Kidney (tissue), 14 donors: ENCODE measurements around the gene CMTM8. TPM values are rescaled to one million over a fixed set of nuclear protein-coding genes. Genes with fewer than 3 reads are reported as not detected.

Source experiments
- DNase-seq, 5 donors: peaks; one replicate each; pipeline ENCODE4 v3.0.0-alpha.2; 2013 to 2020
- FAIRE-seq: peaks from 2 replicates; lab custom pipeline; 2012; peaks lifted over from hg19 to GRCh38; lab: Jason Lieb, UNC
- H3K27ac ChIP-seq, 2 donors: one replicate each; pipeline ENCODE4 v1.7.0; 2013; ENCODE audit warnings: low read depth in 2 of 2, low read length in 2 of 2, inconsistent platforms in 1 of 2
- H3K27me3 ChIP-seq: one replicate; pipeline ENCODE4 v1.7.1; 2013; ENCODE audit warnings: low read length, inconsistent platforms; ENCODE audit not compliant: control insufficient read depth, insufficient read depth
- H3K36me3 ChIP-seq, 3 donors: one replicate each; pipeline versions ENCODE4 v1.7.0 to v1.7.1; 2013; ENCODE audit warnings: low read length in 3 of 3, control low read depth in 1 of 3, inconsistent platforms in 1 of 3; ENCODE audit not compliant: insufficient read depth in 3 of 3, control insufficient read depth in 2 of 3
- H3K4me1 ChIP-seq, 3 donors: one replicate each; pipeline versions ENCODE4 v1.7.0 to v1.7.1; 2013; ENCODE audit warnings: low read length in 3 of 3, inconsistent platforms in 1 of 3, low read depth in 1 of 3; ENCODE audit not compliant: control insufficient read depth in 2 of 3, insufficient read depth in 2 of 3
- H3K4me3 ChIP-seq, 3 donors: one replicate each; pipeline versions ENCODE4 v1.7.0 to v1.8.1; 2013; ENCODE audit warnings: low read length in 3 of 3, control low read depth in 1 of 3, inconsistent platforms in 1 of 3
- H3K9ac ChIP-seq, 3 donors: one replicate each; pipeline versions ENCODE4 v1.7.0 to v1.7.1; 2013; ENCODE audit warnings: low read length in 3 of 3, control low read depth in 1 of 3, inconsistent platforms in 1 of 3
- H3K9me3 ChIP-seq, 3 donors: one replicate each; pipeline versions ENCODE4 v1.7.0 to v1.7.1; 2013; ENCODE audit warnings: low read length in 3 of 3, control low read depth in 1 of 3, inconsistent platforms in 1 of 3; ENCODE audit not compliant: control insufficient read depth in 2 of 3, insufficient read depth in 1 of 3
- intact Hi-C: fragments of 100-400 bp; cut with DNase I; formaldehyde crosslinking; loops from one replicate; pipeline ENCODE4 v1.11.1; 2022
- polyA plus RNA-seq: library from polyadenylated mRNA; stranded (reverse); fragments of 350-450 nt; fragmentation: Illumina TruSeq; extraction: RNeasy Lipid Tissue Mini Kit (QIAGEN cat#74804); gene quantifications from one replicate; pipeline ENCODE4 v1.2.3, GENCODE V29; 2014; ENCODE audit warnings: low read depth, low replicate concordance; ENCODE audit not compliant: insufficient read depth
- total RNA-seq: library from RNA; stranded (reverse); fragmentation: NEBNext Ultra II Directional; extraction: Animal tissue kit (Norgen Biotek cat#: 25700); gene quantifications from one replicate; pipeline ENCODE4 v1.2.1, GENCODE V29; 2021
- TF ChIP-seq, protein P1 (sequence below): IDR thresholded peaks from 3 replicates; pipeline ENCODE4 v1.5.1; 2012; ENCODE audit warnings: mild to moderate bottlenecking, moderate library complexity, borderline replicate concordance; ENCODE audit not compliant: insufficient read depth; ENCODE audit errors: extremely low read depth
- donor health status: control.
- donor health status: control.
- donor health status: control.
- donor health status: control.
- donor health status: control.
- donor health status: DM: yes; HTN: yes; CAD: no.
- donor health status: Normal renal cell carcinoma (clear cell type).

Gene CMTM8
- total and polyA plus RNA-seq, 2 donors from 2014 or later = 5.4 to 9.6 TPM

DNA sequence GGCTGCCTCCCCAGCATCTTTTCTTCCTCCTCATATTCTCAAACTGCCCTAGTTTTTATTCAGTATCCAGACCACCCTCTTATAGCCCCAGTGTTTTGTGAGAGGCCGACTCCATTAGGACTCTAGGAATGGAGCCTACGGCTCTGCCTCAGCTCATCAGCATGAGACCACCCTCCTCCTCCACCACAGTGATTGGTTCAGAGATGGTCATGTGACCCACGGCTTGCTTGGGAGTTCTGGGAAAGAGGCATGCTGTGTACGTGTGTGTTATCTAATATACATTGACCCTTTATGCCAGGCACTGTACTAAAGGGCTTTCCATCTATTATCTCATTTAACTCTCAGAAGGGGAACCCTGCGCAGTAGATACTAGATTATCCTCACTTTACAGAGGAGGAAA, 135.4 kb downstream of the CMTM8 start:
- no peaks in the 10 kb centered on the region for H3K9me3 ChIP-seq
- FAIRE-seq = no peak
- TF ChIP-seq, protein P1, sequence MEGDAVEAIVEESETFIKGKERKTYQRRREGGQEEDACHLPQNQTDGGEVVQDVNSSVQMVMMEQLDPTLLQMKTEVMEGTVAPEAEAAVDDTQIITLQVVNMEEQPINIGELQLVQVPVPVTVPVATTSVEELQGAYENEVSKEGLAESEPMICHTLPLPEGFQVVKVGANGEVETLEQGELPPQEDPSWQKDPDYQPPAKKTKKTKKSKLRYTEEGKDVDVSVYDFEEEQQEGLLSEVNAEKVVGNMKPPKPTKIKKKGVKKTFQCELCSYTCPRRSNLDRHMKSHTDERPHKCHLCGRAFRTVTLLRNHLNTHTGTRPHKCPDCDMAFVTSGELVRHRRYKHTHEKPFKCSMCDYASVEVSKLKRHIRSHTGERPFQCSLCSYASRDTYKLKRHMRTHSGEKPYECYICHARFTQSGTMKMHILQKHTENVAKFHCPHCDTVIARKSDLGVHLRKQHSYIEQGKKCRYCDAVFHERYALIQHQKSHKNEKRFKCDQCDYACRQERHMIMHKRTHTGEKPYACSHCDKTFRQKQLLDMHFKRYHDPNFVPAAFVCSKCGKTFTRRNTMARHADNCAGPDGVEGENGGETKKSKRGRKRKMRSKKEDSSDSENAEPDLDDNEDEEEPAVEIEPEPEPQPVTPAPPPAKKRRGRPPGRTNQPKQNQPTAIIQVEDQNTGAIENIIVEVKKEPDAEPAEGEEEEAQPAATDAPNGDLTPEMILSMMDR = no peak
- H3K9ac ChIP-seq = no peak overlapping the region
- intact Hi-C loops = no loop called here
- H3K36me3 ChIP-seq = no peaks in the 10 kb centered on the region
- no peaks in the 10 kb centered on the region for H3K27me3 ChIP-seq
- no peak overlapping the region for H3K27ac ChIP-seq
- H3K4me1 ChIP-seq = no peaks in the 10 kb centered on the region
- H3K4me3 ChIP-seq = no peak overlapping the region
- DNase-seq = no peak

DNA sequence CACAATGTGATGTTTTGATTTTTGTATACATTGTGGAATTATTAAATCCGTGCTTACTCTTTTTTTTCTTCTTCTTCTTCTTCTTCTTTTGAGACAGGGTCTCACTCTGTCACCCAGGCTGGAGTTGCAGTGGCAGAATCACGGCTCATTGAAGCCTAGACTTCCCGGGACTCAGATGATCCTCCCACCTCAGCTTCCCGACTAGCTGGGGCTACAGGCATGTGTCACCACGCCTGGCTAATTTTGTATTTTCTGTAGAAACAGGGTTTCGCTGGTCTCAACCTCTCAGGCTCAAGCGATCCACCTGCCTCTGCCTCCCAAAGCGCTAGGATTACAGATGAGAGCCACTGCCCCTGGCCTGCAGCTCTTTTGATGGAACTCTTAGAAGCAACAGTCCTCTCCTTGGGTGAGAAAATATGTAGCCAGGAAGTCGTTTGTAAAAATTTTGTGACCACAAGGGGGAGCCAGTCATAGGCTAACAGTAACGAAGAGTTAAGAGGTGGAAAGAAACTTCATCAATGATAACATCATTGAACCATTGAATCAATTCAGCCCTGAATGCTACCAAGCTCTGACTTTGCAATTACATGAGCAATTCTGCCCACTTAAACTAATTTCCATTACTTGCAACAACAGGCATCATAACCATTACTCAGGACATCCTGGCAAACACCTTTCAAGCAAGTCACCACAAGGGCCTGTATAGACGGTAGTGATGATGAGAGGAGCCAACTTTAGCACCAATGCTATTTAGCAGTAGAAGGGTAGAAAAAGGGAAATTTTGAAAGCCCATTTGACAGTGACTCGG, 136.5 kb downstream of the CMTM8 start:
- H3K9me3 ChIP-seq = no peaks in the 10 kb centered on the region
- intact Hi-C loops = no loop called here
- peak in 4 of 5 donors; percentile 78 to 91 (median 86) for DNase-seq

DNA sequence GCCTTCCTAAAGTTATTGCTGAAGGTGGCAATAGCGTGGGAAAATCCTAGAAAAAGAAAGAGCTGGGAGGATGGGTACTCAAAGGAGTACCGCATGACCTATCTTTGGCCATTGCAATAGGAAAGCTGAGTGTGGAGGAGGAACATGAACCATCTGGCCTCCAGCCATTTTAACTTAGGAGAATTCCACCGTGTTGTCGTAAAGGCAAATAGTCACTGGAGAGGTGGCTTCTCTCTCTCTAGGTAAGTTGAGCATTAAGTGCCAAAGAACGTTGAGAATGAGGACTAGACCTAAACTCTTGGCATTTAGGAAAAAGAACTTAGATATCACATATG, 137.1 kb downstream of the CMTM8 start:
- no peak for DNase-seq
- no peaks in the 10 kb centered on the region for H3K36me3 ChIP-seq
- TF ChIP-seq, protein P1 = no peak
- H3K9me3 ChIP-seq = no peaks in the 10 kb centered on the region
- no peak overlapping the region for H3K27ac ChIP-seq
- no peaks in the 10 kb centered on the region for H3K4me1 ChIP-seq
- FAIRE-seq = no peak
- no peaks in the 10 kb centered on the region for H3K27me3 ChIP-seq
- no peak overlapping the region for H3K4me3 ChIP-seq
- H3K9ac ChIP-seq = no peak overlapping the region
- intact Hi-C loops = no loop called here

More for the DNA sequence above, 136.5 kb downstream of the CMTM8 start:
- Histone ChIP-seq H3K27me3 (no peaks in the 10 kb centered on the region), H3K27ac (no peak overlapping the region), H3K4me3 (no peak overlapping the region), H3K4me1 (no peaks in the 10 kb centered on the region), H3K36me3 (no peaks in the 10 kb centered on the region), H3K9ac (no peak overlapping the region)
- TF ChIP-seq, protein P1 = peak; percentile 46
- FAIRE-seq = peak; percentile 68
